Measurements from ENCODE around the gene DPP10.

- no peak for TF ChIP-seq CTCF (IDR thresholded peaks at IDR 0.05)
- no peak for TF ChIP-seq POLR2A (IDR thresholded peaks at IDR 0.05; ENCODE audit: low read depth)
Observed at GRCh38 chr2:114421781-114422180, 20.7 kb upstream of the DPP10 start.

All from esophagus muscularis mucosa (tissue), 3 donors.